ENCODE measurements around the gene VIL1. TPM values are rescaled to one million over a fixed set of nuclear protein-coding genes. Genes with fewer than 3 reads are reported as not detected.

The VIL1 gene
- total and polyA plus RNA-seq, 12 donors = 0.09 to 4.5 (median 0.43) TPM; not detected in 6

DNA sequence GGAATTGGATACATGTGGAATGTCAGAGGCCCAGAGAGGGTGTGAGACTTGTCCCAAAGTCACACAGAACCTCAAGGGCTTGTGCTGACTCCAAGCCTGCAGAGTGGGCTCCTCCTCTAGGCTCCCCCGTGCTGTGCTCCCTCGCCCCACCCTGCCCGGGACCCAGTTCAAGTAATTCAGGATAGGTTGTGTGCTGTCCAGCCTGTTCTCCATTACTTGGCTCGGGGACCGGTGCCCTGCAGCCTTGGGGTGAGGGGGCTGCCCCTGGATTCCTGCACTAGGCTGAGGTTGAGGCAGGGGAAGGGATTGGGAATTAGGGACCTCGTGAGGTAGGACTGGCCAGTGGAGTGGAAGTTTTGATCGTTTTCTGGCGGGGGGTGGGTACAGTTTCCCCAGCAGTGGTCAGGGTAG lies 16.4 kb upstream of the VIL1 start:
- Histone ChIP-seq H3K27me3 (no peaks in the 10 kb centered on the region), H3K27ac (peak overlapping the region in 1 of 5 donors; percentile 63), H3K9me3 (replicated peaks in 1 of 3) (no peaks in the 10 kb centered on the region), H3K4me3 (no peak overlapping the region), H3K36me3 (replicated peaks in 1 of 2) (peaks cover 0 to 34% of the 10 kb centered on the region in 2 donors), H3K4me1 (replicated peaks in 1 of 2) (peaks cover 28 to 59% of the 10 kb centered on the region in 2 donors)
- 66 to 75% (median 71%) methylated on average over 5 to 8 of the region's 8 CpGs for WGBS, 4 donors
- intact Hi-C loops (cut with DNase I) = loop anchor here in 1 of 2 donors (5.0 to 10.0 kb wide), 2 partner anchors 65 to 242 kb away; no protein-coding TSS in a partner anchor
- TF ChIP-seq CTCF (IDR thresholded peaks at IDR 0.05) = no peak
- TF ChIP-seq POLR2A (IDR thresholded peaks at IDR 0.05) = no peak
- DNase-seq = no peak

GRCh38 chr2:218402911-218403411 lies 16.0 kb upstream of the VIL1 start:
- intact Hi-C loops (cut with DNase I) = loop anchor here in 1 of 2 donors (5.0 to 10.0 kb wide), 2 partner anchors 64 to 242 kb away; no protein-coding TSS in a partner anchor
- Histone ChIP-seq H3K36me3 (replicated peaks in 1 of 2) (peaks cover 0 to 34% of the 10 kb centered on the region in 2 donors), H3K4me3 (no peak overlapping the region), H3K4me1 (replicated peaks in 1 of 2) (peaks cover 26 to 58% of the 10 kb centered on the region in 2 donors), H3K27me3 (no peaks in the 10 kb centered on the region), H3K9me3 (replicated peaks in 1 of 3) (no peaks in the 10 kb centered on the region), H3K27ac (peak overlapping the region in 1 of 5 donors; percentile 63)
- WGBS, 4 donors = 83 to 96% (median 90%) methylated on average over 13 to 26 of the region's 26 CpGs
- TF ChIP-seq POLR2A (IDR thresholded peaks at IDR 0.05) (no peak), CTCF (IDR thresholded peaks at IDR 0.05) (no peak)
- DNase-seq = no peak

DNA sequence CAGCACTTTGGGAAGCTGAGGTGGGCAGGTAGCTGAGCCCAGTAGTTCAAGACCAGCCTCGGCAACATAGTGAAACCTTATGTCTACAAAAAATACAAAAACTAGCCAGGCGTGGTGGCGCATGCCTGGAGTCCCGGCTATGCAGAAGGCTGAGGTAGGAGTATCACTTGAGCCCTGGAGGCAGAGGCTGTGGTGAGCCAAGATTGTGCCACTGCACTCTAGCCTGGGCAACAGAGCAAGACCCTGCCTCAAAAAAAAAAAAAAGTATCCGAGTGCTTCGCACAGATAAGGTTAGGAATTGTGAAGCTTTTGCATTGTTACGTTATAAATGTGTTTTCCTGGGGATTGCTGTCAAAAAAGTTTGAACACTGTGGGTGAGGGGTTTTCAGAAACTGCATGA lies 15.1 kb upstream of the VIL1 start:
- no peak for DNase-seq
- H3K4me1 ChIP-seq (replicated peaks in 1 of 2) = peaks cover 22 to 54% of the 10 kb centered on the region in 2 donors
- peaks cover 0 to 34% of the 10 kb centered on the region in 2 donors for H3K36me3 ChIP-seq (replicated peaks in 1 of 2)
- WGBS, 4 donors = 79 to 89% (median 82%) methylated on average over 4 to 7 of the region's 7 CpGs
- no peak overlapping the region for H3K4me3 ChIP-seq
- H3K27me3 ChIP-seq = no peaks in the 10 kb centered on the region
- intact Hi-C loops (cut with DNase I) = loop anchor here in 1 of 2 donors (5.0 to 10.0 kb wide), 2 partner anchors 63 to 241 kb away; no protein-coding TSS in a partner anchor
- H3K27ac ChIP-seq = peak overlapping the region in 1 of 5 donors; percentile 94
- TF ChIP-seq CTCF (IDR thresholded peaks at IDR 0.05) = no peak
- TF ChIP-seq POLR2A (IDR thresholded peaks at IDR 0.05) = no peak
- no peaks in the 10 kb centered on the region for H3K9me3 ChIP-seq (replicated peaks in 1 of 3)

DNA sequence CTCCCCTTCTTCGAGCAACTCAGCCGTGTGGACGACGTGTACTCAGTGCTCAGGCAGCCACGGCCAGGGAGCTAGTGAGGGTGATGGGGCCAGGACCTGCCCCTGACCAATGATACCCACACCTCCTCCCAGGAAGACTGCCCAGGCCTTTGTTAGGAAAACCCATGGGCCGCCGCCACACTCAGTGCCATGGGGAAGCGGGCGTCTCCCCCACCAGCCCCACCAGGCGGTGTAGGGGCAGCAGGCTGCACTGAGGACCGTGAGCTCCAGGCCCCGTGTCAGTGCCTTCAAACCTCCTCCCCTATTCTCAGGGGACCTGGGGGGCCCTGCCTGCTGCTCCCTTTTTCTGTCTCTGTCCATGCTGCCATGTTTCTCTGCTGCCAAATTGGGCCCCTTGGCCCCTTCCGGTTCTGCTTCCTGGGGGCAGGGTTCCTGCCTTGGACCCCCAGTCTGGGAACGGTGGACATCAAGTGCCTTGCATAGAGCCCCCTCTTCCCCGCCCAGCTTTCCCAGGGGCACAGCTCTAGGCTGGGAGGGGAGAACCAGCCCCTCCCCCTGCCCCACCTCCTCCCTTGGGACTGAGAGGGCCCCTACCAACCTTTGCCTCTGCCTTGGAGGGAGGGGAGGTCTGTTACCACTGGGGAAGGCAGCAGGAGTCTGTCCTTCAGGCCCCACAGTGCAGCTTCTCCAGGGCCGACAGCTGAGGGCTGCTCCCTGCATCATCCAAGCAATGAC lies 14.4 kb upstream of the VIL1 start:
- Histone ChIP-seq H3K27ac (peak overlapping the region in 2 of 5 donors; percentile 84 to 94), H3K9me3 (replicated peaks in 1 of 3) (no peaks in the 10 kb centered on the region), H3K36me3 (replicated peaks in 1 of 2) (peaks cover 0 to 34% of the 10 kb centered on the region in 2 donors), H3K4me3 (no peak overlapping the region), H3K27me3 (no peaks in the 10 kb centered on the region), H3K4me1 (replicated peaks in 1 of 2) (peaks cover 17 to 49% of the 10 kb centered on the region in 2 donors)
- intact Hi-C loops (cut with DNase I) = loop anchor here in 1 of 2 donors (5.0 to 10.0 kb wide), 2 partner anchors 63 to 240 kb away; no protein-coding TSS in a partner anchor
- TF ChIP-seq POLR2A (IDR thresholded peaks at IDR 0.05) (no peak), CTCF (IDR thresholded peaks at IDR 0.05) (no peak)
- WGBS, 4 donors = 54 to 69% (median 58%) methylated on average over 7 to 16 of the region's 16 CpGs
- peak in 2 of 7 donors; percentile 28 to 37 for DNase-seq

All from adrenal gland (tissue), 12 donors.